Measurements from ENCODE around the gene MKI67.
A peak's percentile ranks its signal among the peaks of the same experiment; 100 is the strongest.
"Not testable (repeated sequence)": the region's sequence is repeated elsewhere in the genome, so short reads cannot be mapped to it uniquely, and the experiment has no call there.

MKI67 gene, protein sequence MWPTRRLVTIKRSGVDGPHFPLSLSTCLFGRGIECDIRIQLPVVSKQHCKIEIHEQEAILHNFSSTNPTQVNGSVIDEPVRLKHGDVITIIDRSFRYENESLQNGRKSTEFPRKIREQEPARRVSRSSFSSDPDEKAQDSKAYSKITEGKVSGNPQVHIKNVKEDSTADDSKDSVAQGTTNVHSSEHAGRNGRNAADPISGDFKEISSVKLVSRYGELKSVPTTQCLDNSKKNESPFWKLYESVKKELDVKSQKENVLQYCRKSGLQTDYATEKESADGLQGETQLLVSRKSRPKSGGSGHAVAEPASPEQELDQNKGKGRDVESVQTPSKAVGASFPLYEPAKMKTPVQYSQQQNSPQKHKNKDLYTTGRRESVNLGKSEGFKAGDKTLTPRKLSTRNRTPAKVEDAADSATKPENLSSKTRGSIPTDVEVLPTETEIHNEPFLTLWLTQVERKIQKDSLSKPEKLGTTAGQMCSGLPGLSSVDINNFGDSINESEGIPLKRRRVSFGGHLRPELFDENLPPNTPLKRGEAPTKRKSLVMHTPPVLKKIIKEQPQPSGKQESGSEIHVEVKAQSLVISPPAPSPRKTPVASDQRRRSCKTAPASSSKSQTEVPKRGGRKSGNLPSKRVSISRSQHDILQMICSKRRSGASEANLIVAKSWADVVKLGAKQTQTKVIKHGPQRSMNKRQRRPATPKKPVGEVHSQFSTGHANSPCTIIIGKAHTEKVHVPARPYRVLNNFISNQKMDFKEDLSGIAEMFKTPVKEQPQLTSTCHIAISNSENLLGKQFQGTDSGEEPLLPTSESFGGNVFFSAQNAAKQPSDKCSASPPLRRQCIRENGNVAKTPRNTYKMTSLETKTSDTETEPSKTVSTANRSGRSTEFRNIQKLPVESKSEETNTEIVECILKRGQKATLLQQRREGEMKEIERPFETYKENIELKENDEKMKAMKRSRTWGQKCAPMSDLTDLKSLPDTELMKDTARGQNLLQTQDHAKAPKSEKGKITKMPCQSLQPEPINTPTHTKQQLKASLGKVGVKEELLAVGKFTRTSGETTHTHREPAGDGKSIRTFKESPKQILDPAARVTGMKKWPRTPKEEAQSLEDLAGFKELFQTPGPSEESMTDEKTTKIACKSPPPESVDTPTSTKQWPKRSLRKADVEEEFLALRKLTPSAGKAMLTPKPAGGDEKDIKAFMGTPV (N-terminal part only)
- total RNA-seq: 27.6 to 374 (median 140) reads per million in 18 experiments

DNA sequence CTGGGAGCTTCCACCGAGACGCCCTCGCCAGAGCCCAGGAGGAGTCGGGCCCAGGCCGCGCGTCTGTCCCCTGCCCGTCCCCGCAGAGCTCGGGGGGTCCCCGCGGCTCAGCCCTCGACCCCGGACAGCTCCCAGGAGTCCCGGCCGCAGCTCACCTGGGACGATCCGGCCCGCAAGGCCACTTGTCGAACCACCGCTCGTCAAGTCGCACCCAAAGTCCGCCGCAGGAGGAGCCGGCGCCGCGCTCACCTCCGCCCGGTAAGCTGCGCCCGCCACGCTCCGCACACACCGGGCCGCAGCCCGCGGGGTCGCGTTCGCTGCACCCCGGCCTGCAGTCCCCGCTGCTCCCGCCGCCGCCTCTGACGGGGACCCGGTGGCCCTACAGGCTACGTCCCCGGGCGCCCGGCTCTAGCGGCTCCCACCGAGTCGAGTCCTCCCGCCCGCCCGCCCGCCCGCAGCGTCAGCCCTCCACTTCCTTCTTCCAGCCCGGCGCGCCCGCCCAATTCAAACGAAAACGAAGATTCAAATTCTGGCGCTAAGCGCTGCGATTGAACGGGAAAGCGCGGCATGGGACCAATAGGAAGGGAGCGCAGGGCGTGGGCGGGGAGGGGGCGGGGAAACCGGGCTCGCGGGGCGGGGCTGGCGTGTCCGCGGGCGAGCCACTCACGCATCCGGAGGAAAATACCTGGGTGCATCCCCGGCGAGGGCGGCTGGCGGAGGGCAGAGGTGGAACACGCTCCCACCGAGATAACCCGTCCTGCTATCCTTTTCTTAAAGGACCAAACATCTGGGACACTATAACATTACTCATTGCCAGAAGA lies at the start of gene MKI67:
TSS of gene MKI67 (minus strand) at position 480 of the 821 bp plus-strand sequence. CDS start 756 bp downstream, outside the sequence.
- peak; percentile 96 to 98 for DNase-seq

DNA sequence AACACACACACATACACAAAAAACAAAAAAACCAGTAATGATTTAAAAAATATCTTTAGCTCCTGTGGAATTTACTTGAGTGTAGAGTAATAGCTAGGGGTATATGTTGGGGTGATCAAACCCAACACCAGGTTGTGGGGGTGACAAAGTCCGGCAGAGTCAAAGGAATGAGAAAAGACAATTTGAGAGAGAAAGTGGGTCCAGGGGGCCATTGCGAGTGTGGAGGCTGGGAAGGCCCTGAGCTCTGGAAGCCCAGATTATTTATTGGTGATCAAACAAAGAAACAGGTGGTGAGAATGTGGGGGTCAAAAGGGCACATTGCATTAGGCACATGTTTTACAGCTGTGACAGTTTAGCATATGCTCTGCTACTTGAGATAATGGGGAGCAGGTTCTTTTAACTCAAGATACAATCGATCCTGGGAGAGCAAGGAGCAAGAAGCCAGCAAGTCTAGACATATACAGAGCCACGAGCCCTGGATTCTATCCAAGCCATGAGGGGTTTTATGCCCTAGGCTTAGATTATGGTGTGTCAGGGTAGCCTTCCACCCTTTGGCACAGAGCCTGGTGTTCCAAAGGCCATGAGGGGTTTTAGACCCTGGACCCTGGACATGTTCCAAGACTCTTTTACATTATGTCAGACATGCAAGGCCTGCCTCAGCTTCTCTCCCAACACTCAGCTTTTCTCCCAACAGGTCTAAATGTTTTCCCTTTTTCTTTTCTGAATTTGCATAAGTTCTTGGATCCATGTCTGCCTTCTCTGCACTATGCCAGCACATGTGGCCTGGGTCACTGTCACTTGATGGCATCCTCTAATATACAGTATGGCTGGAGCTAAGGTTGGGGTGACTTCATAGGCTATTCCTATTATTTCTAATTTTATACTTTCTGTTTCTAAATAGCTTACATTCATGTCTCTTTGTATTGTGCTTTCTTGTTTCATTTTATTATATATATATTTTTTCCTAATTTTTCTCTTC lies 48.6 kb upstream of the MKI67 start:
- DNase-seq: no peak

DNA sequence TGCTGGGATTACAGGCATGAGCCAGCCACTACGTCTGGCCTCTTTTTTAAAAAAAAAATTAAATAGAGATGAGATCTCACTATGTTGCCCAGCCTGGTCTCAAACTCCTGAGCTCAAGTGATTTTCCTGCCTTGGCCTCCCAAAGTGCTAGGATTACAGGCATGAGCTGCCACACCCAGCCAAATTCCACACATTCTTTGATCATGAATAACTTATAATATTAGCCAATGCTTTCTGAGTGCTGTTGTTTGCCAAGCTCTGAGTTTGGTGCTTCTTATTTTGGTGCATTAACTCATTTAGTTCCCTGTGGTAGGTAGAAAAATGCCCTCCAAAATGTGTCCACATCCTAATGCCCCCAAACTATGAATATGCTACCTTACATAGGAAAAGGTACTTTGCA lies 47.2 kb upstream of the MKI67 start:
- DNase-seq: no peak

DNA sequence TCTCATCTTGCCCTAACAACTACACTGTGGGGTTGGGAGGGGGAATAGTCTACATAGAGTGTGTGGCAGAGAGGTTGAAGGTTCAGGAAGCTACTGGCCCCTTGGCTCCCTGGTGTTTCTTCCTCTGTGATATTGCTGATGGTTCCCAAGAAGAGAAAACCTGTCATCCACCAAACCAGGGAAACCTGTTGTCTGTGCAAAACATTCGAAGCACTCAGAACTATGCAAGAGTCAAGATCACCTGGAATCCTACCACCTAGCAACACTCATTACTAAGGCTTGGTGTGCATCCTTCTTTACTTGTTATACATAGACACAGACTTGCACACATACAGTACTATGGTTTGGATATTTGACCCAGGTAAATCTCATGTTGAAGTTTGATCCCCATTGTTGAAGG lies 46.5 kb upstream of the MKI67 start:
- no peak for DNase-seq

DNA sequence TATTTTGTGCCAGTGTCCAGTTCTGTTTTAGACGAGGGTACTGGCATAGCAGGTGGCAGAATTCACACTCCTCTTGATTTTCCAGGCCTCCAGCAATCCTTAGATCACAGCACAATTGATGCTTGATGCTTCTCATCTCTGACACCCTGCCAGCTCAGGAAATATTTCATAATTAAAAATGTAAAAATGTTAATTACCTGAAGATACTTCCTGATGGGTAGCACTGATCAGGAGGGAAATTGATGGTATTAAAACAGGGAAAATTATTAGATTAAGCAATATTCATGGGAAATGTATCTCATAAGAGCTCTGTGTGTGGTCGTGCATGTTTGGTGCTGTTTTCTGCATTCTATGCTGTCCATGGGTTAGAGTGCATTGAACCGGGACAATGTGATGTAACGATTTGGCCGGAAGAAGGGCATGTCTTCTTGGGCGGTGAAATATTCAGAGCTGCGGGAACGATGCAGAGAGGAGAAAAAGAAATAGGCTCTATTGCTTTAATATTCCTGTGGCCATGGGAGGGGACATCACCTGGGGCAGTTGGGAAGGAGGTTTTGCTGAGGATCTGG lies 43.7 kb upstream of the MKI67 start:
- no peak for DNase-seq

DNA sequence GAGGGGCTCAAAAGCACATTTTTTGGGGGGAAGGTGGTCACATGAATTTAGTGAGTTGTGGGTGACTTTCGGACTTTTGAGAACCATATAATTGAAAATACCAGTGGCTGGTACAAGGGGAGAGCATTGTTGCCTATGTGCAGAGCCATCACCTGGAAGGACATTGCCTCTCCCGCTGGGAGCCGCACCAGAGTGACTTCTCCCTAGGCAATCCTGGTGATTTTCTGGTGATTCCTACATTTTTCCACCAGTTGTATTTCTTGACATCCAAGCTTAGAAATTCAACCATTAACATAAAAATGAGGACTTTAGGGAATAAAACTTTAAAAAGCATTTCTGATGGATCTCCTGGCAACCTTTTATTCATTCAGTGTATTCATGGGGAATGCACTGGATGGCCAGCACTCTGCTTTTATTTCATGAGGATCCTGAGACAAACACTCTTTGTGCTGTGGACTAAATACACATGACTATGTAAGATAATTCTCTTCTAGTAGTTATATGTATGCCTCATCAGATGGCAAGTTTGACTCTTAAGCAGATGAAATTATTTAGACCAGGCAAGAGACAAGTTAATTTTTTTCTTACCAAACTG lies 41.8 kb upstream of the MKI67 start:
- no peak for DNase-seq

DNA sequence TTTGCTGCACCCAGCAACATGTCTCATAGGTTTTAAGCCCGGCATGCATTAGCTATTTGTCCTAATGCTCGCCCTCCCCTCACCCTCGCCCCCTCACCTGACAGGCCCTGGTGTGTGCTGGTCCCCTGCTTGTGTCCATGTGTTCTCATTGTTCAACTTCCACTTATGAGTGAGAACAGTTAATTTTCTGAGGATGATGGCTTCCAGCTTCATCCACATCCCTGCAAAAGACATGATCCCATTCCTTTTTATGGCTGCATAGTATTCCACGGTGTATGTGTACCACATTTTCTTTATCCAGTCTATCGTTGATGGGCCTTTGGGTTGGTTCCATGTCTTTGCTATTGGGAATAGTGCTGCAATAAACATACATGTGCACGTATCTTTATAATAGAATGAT lies 40.9 kb upstream of the MKI67 start:
- not testable (repeated sequence) for DNase-seq

DNA sequence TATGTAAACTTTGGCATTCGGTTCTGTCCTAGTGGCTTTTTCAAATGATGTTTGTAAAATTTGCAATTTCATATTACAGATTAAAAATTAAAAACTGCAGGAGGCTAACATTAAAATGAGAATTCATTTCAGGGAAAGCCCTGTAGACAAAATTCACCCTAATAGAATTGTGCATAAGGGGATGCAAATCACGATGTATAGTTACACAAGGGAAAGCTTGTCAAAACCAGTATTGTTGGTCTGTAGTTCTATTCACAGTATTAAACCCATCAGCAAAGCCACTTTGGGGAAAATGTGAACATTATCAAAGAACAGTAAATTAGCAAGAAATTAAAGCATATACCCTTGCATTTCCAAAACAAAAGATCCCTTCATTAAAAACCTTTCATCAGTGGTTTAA lies 39.9 kb upstream of the MKI67 start:
- no peak for DNase-seq

DNA sequence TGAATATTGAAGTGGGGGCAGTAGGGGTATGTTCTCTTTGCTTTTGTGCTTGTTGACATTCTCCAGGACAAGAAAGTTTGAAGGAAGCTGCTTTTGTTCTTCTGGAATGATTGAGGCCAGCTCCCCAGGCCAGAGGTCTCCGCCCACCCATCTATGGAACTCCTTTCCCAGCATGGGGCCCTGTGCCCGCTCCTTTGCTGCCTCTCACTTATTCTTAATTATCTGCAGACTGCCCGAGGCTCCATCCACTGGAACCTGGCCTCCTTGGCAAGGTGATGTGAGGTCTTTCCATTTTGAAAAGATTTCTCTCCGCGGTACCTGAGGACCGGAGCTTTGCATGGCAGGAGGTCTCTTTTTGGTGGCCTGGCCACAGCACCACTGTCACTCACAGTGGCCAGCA lies 39.3 kb upstream of the MKI67 start:
- no peak for DNase-seq

DNA sequence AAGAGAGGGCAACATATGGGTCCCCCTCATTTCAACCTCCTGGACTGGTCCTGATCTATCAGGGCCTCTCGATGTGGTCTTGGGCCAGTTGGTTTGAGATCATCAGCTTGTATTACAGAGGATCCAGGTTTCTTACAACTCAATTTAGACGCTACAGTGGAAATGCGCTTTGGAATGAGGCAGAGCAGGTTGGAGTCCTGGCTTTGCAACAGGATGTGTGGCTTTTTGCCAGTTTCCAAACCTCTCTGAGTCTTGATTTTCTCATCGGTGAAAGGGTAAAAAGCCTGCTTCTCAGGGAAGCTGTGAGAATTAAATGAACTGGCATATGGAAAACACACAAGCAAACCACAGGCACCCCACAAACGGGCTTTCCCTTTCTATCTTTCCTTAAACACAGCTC lies 37.5 kb upstream of the MKI67 start:
- DNase-seq: no peak

DNA sequence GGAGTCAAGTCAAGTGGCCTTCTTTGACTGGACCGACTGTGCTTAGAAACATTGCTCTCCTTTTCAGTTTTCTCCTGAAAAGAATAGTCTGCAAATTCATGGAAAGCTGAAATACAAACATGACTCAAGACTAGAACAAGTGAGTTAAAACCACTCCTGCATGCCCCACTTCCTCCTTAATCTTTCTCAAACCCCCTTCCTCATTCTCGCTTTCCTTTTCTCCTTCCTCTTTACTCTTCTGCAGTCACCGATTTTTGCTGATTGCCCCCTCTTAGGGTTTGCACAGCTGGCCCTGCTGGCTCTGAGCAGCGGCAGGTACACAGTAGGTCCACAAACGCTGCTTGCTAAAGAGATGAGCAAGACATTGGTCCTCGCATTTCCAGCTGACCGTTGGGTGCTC lies 34.8 kb upstream of the MKI67 start:
- peak; percentile 39 to 58 for DNase-seq

DNA sequence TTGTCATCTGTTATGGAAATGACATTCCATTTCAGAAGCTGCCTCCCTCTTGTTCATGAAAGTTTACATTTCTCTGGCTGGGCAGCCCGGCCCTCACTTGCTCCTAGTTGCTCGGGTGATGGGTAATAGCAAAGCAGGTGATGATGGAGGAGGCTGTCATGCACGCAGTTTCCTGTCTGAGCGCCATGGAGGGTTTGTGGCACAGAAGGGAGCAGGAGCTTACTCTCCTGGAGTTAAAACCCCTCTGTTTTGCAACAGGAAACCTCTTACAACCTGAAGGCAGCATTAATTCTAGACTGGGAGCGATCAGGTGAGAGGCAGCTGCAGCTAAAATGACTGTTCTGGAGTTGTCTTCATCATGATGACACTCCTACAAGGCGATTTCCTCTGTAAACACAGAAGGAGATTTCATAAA lies 34.1 kb upstream of the MKI67 start:
- DNase-seq: peak; percentile 27 to 46

DNA sequence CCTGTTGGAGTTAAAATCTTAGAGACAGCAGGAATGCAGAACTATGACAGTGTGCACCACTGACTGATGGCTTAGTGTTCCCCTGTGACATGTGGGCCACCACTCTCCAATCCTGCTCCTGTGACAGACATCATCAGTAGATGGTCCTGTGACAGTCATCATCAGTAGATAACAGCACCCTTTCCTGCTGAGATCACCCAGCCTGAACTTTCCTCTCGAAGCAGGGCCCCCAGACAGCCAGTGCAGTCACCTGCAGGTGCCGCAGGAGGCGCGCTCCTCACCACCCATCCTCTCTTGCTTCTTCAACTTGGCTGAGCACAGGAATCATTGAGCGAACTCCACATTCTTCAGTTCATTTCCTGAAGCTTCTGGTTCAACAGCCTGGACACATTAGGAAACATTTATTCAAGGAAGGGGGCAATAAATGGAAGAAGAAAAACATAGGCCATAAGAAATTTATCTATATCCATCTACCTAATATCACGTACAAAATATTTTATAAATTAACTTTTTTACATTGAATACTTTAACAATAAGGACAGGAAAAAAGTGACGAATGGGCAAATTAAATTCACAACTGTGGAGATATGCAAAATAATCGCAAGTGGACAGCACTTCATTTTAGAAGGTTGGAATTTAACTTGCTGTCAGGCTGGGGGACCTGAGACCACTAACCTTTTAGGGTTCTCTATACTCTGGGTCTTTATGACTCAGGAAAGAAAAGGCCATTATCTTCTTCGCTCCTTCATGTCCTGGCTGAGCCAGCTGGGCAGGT lies 32.0 kb upstream of the MKI67 start:
- DNase-seq: no peak

DNA sequence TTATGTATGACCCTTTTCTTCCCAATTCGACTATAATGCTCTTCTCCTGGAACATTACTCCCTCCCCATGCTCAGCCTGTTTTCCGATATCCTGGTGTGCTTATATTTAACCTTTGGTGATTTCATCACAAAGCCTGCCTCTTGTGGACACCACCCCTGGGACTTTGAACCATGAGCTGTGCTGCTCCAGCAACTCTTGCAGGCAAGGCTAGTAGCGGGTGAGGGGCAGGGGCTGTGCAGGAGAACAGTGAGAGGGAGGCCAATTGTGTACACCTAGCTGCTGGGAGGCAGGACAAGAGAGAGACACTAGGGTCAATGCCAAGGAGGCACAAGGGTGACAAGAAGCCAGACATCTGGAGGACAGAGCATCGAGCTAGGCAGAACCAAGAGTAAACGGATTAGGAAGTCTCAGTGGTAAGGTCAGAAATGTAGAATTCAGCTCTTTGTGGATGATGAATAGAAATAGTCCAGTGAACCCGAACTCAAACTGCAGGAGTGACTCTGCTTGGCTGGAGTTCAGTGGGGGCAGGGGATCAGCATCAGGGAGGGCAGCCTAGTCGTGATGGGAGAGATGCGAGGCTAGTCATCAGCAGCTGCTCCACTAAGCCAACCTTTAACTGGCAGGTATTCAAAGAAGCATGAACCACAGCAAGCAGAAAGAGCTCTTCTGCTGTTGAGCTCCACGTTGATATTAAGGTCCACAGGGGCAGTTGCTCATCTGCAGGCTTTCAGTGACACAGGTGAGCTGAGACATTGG lies 31.0 kb upstream of the MKI67 start:
- no peak for DNase-seq

DNA sequence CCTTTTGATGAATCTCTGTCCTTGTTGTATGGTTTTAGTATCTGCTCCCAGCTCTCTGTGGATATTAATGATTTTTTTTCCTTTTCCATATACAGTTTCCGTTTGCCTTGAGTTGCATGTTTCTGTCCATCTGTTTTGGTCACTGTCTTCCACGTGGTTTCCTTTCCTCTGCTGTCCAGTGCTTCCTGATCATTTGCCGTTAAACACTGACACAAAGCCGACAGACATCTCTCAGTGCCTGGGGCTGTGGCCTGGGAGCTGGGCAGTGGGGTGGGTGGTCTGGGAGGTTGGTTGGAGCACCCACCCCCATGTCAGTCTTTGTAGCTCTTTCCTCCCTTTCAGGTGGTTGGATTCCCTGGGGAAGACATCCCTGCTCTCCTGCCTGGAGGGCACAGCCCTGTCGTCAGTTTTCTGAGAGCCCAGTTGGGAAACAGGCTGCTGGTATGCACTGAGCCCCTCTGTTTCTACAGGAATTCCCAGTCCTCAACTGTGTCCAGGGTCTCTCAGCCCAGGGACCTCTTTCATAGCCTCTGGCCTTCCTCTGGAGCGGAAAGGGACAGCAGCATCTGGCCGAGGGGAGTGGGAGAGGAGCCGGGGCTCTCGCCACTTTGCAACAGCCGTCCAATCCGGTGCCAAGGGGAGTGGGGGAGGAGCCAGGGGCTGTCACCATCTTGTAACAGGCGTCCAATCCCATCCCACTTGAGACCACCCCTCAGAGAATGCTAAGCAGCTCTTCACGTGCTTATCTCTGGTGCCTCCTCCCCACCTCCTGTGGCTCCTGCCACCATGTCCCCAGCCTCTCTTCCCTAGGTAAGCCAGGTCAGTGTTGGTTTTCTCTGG lies 26.7 kb upstream of the MKI67 start:
- DNase-seq: no peak

DNA sequence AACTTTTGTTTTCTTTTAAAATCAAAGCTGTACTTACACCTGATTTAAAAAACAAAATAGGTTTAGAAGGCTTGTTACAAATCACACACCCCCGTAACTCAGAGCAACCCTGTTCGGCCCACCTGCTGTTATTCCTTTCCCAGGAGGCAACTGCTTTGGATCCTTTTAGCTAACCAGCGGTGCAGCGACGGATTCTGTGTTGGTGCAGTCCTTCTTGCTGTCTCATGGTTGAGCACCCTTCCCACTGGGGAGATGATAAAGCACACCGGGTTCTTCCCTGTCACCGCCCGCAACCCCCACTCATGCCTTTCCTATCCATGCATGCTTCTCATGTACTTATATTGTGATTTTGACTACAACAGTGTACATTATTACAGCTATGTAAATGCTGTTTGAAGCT lies 24.8 kb upstream of the MKI67 start:
- DNase-seq: no peak

DNA sequence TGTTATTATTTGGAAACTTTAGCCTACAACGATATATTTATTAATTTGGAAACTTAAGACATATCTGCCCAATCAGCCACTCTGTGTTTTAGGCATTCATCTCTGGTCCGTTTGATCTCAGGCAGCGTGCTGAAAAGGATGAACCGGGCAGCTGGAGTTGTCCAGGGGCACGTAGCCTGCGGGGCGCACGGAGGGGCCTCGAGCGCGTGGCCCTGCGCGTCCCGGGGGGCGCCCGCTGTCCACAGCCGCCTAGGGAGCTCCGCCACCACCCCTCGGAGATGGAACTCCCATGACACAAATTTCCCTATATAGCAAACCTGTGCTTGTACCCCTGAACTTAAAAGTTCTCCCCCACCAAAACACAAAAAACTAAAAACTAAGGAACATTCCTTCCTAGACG lies 24.3 kb upstream of the MKI67 start:
- no peak for DNase-seq

Measured in inflammatory macrophage (primary cell).